Peyer's patch (tissue), 4 donors: ENCODE results near the gene DPP4. TPM values are rescaled to one million over a fixed set of nuclear protein-coding genes. Genes with fewer than 3 reads are reported as not detected.

Source experiments
- DNase-seq, 3 donors: peaks; one replicate each; pipeline ENCODE4 v3.0.0-alpha.2; 2017 to 2019
- H3K27ac ChIP-seq, 4 donors: fragments of 200-600 bp; sonication (generic); one replicate each; pipeline ENCODE4 v1.5.1; 2016 to 2019
- H3K27me3 ChIP-seq, 2 donors: fragments of 200-600 bp; sonication (generic); one replicate each; pipeline ENCODE4 v1.5.1; 2019
- H3K36me3 ChIP-seq, 3 donors: fragments of 200-600 bp; sonication (generic); one replicate each; pipeline ENCODE4 v1.5.1; 2016 to 2019
- H3K4me1 ChIP-seq, 4 donors: fragments of 200-600 bp; sonication (generic); one replicate each; pipeline ENCODE4 v1.5.1; 2016 to 2019
- H3K4me3 ChIP-seq, 4 donors: fragments of 200-600 bp; sonication (generic); 1 replicate in 3 of 4; 2 replicates in 1 of 4; pipeline ENCODE4 v1.5.1; 2016 to 2019; ENCODE audit warnings: mild to moderate bottlenecking in 1 of 4
- H3K9me3 ChIP-seq, 4 donors: fragments of 200-600 bp; sonication (generic); one replicate each; pipeline ENCODE4 v1.5.1; 2016 to 2019; ENCODE audit warnings: mild to moderate bottlenecking in 1 of 4
- POLR2A ChIP-seq, 2 donors: fragments of 450-650 bp; IDR thresholded peaks; one replicate each; pipeline ENCODE4 v1.5.1; 2017; ENCODE audit warnings: antibody characterized with exemption in 2 of 2, mild to moderate bottlenecking in 2 of 2, moderate library complexity in 2 of 2
- total RNA-seq, 4 donors: library from RNA; depleted of rRNA; stranded (reverse); fragments of >200 nt; gene quantifications; one replicate each; pipeline ENCODE4 v1.1.0, GENCODE V29; 2016
- TF ChIP-seq, protein P1 (sequence below), 6 experiments: fragments of 450-650 bp in 4 of 6; fragments of 200-600 bp in 2 of 6; sonication (generic) in 1 of 6; IDR thresholded peaks; one replicate each; pipeline ENCODE4 v1.5.1; 2017 to 2019; ENCODE audit warnings: antibody characterized with exemption in 6 of 6, mild to moderate bottlenecking in 3 of 6, moderate library complexity in 1 of 6

The DPP4 gene
- total RNA-seq, 4 donors from 2014 or later = 17.3 to 447 (median 178) TPM

DNA sequence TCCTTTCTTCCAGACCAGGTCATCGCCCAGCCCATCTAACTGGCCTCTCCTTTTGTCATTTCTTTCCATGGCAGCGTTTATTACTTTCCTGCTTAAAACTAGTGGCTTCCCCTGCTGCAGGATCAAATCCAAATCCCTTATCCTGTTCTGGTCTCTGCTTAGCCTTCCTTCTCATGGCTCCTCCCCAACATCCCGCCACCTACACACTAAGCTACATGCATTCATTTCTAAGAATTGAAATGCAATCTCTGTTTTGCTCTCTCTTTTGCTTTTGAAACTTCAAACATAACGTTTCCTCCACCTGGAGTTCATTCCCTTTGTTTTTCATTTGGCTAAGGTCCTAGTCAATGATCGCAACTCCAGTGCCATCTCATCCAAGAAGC is 18.0 kb upstream of the DPP4 start:
- Histone ChIP-seq H3K4me3 (no peak overlapping the region), H3K36me3 (no peaks in the 10 kb centered on the region), H3K9me3 (no peaks in the 10 kb centered on the region), H3K4me1 (peaks cover 0 to 21% (median 4%) of the 10 kb centered on the region in 4 donors), H3K27me3 (no peaks in the 10 kb centered on the region), H3K27ac (peak overlapping the region in 1 of 4 donors; percentile 83)
- no peak for TF ChIP-seq POLR2A (IDR thresholded peaks at IDR 0.05)
- TF ChIP-seq, protein P1, sequence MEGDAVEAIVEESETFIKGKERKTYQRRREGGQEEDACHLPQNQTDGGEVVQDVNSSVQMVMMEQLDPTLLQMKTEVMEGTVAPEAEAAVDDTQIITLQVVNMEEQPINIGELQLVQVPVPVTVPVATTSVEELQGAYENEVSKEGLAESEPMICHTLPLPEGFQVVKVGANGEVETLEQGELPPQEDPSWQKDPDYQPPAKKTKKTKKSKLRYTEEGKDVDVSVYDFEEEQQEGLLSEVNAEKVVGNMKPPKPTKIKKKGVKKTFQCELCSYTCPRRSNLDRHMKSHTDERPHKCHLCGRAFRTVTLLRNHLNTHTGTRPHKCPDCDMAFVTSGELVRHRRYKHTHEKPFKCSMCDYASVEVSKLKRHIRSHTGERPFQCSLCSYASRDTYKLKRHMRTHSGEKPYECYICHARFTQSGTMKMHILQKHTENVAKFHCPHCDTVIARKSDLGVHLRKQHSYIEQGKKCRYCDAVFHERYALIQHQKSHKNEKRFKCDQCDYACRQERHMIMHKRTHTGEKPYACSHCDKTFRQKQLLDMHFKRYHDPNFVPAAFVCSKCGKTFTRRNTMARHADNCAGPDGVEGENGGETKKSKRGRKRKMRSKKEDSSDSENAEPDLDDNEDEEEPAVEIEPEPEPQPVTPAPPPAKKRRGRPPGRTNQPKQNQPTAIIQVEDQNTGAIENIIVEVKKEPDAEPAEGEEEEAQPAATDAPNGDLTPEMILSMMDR (IDR thresholded peaks at IDR 0.05) = no peak
- no peak for DNase-seq

DNA sequence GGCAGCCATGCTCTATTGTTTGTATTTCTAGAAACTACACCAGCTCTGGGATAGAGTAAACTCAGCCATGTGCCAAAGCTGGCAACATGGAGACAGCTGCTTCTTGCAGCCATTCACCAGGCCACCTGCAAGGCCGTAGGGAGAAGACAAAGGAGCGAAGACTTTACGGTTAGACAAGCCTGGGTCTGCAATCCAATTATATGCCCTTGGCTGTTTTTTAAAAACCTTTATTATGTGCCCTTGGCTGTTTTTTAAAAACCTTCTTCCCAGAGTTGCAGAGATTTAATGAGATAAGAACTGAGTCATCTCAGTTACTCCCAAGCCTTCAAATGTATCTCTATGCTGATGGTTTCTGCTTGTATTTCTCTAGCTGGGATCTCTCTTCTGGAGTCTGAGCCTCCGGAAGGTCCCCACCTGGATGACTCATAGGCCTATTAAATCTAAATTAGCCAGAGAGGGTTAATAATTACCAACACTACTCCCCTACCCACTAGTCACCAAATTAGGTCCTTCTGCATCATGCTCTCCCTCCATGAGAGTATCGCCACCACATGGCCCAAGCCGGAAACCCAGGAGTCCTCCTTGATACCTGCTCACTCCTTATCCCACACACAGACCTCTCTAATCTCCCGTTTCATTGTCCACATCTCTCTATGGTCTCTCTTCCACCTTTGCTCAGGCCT is 17.5 kb upstream of the DPP4 start:
- Histone ChIP-seq H3K27ac (peak overlapping the region in 3 of 4 donors; percentile 29 to 83 (median 71)), H3K9me3 (no peaks in the 10 kb centered on the region), H3K36me3 (no peaks in the 10 kb centered on the region), H3K27me3 (no peaks in the 10 kb centered on the region), H3K4me3 (no peak overlapping the region), H3K4me1 (peaks cover 0 to 21% (median 4%) of the 10 kb centered on the region in 4 donors)
- peak in 2 of 3 donors; percentile 75 to 76 for DNase-seq
- TF ChIP-seq, protein P1 (IDR thresholded peaks at IDR 0.05) = peak in 4 of 6 experiments; percentile 13 to 63 (median 50)
- no peak for TF ChIP-seq POLR2A (IDR thresholded peaks at IDR 0.05)

DNA sequence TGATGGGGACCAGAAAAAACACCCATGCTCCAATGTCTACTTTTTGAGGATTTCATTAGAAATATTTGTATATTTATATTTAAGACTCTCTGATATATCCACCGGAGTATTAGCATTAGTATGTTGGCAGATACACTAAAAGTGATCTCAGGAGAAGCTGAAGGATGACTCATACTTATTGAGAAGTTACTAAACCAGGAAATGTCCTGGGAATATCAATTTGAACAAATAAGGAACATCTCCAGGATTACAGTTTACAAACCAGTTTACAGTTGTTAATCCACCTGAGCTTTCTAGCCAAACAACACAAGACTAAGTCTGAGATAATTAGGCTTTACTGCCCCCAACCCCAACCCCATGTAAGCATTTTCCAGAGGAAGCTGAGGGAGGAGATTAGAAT is 16.1 kb upstream of the DPP4 start:
- Histone ChIP-seq H3K27me3 (no peaks in the 10 kb centered on the region), H3K27ac (peak overlapping the region in 2 of 4 donors; percentile 71 to 78)

DNA sequence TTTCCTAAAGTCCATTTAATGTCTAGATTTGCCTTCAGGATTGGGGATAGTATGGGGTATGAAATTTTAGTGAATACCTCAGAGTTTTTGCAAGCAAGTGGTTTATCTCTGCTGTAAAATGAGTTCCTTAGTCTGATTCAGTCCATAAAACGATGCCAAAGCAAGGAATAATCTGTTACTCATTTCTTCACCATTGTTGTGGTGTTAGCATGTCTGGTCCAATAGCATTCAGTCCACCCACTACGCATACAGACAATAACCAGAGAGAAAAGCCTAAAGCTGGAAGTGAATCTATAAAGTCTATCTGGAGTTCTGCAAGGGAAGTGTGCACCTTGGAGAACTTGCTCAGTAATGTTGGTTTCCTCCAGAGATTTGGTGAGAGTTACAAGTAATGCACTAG is 12.9 kb upstream of the DPP4 start:
- no peaks in the 10 kb centered on the region for H3K36me3 ChIP-seq
- H3K4me1 ChIP-seq = peaks cover 0 to 16% (median 4%) of the 10 kb centered on the region in 4 donors
- no peak overlapping the region for H3K27ac ChIP-seq
- H3K9me3 ChIP-seq = no peaks in the 10 kb centered on the region
- TF ChIP-seq, protein P1 (IDR thresholded peaks at IDR 0.05) = no peak
- TF ChIP-seq POLR2A (IDR thresholded peaks at IDR 0.05) = no peak
- H3K4me3 ChIP-seq = no peak overlapping the region
- no peaks in the 10 kb centered on the region for H3K27me3 ChIP-seq
- DNase-seq = no peak

More for the DNA sequence above, 16.1 kb upstream of the DPP4 start:
- H3K4me3 ChIP-seq = no peak overlapping the region
- DNase-seq = no peak
- TF ChIP-seq, protein P1 (IDR thresholded peaks at IDR 0.05) = no peak
- TF ChIP-seq POLR2A (IDR thresholded peaks at IDR 0.05) = no peak
- no peaks in the 10 kb centered on the region for H3K9me3 ChIP-seq
- H3K36me3 ChIP-seq = no peaks in the 10 kb centered on the region
- H3K4me1 ChIP-seq = peaks cover 0 to 21% (median 4%) of the 10 kb centered on the region in 4 donors

DNA sequence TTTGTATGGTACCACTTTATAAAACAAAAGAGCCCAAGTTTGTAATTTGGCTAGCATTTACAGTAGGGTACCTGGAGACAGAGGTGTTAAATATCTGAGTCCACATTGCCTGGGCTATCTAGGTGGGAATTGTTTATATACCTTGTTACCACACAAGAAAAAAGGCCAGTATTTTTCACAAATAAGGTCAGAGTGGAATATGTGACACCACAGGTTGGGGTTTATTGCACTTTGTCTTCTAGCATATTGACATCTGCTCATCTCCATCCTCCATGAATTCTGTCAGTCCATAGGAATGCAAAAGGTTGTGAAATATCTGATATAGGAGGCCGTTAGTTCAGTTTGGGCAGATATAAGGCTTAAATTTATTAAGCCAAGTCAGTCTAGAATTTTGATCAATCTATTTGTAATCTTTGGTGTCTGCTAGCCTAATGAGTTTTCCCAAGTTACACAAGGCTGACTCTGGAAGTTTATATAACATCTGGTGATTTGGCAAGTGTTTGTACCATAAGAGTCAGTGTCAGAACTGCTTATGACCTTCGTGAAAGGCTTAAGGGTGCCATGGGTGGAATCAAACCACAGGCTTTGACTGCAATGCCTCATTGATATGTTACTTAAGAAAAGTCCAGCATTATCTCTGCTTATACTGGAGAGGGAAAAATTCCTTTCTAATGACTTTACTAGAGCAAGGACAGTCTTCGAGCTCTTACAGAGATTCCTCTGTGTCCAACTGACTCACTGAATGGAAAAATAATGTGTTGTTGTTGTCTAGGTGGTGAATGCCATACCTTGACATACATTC is 11.3 kb upstream of the DPP4 start:
- H3K36me3 ChIP-seq = no peaks in the 10 kb centered on the region
- H3K4me3 ChIP-seq = no peak overlapping the region
- H3K9me3 ChIP-seq = no peaks in the 10 kb centered on the region
- no peaks in the 10 kb centered on the region for H3K27me3 ChIP-seq
- DNase-seq = no peak
- TF ChIP-seq POLR2A (IDR thresholded peaks at IDR 0.05) = no peak
- TF ChIP-seq, protein P1 (IDR thresholded peaks at IDR 0.05) = no peak
- no peak overlapping the region for H3K27ac ChIP-seq
- H3K4me1 ChIP-seq = peaks cover 0 to 6% (median 0%) of the 10 kb centered on the region in 4 donors
